C4-2B (cell line): ENCODE data around the gene EMC1.

ENCODE experiments used
- CTCF ChIP-seq: fragments of 450-650 bp; conservative IDR thresholded peaks from 2 replicates; pipeline ENCODE4 v1.5.1; 2017; ENCODE audit warnings: mild to moderate bottlenecking
- ZFX ChIP-seq: fragments of 450-650 bp; IDR thresholded peaks from 2 replicates; pipeline ENCODE4 v1.6.1; 2017

- no peak for TF ChIP-seq CTCF
- TF ChIP-seq ZFX = no peak
These were observed 22.0 kb upstream of the EMC1 start for GRCh38 chr1:19273106-19273843.
